HL-60 (cell line): ENCODE data around the gene ASB13.

ENCODE experiments used
- CTCF ChIP-seq: IDR thresholded peaks from one replicate; pipeline ENCODE4 v1.5.1; 2011; ENCODE audit warnings: low read length, control low read depth, inconsistent platforms; ENCODE audit not compliant: insufficient read depth
- POLR2AphosphoS5 ChIP-seq: IDR thresholded peaks from 2 replicates; pipeline ENCODE4 v1.6.1; 2012; ENCODE audit warnings: low read depth
- TF ChIP-seq, protein P1 (sequence below): IDR thresholded peaks from 2 replicates; pipeline ENCODE4 v1.6.1; 2012; ENCODE audit warnings: low read depth; ENCODE audit not compliant: insufficient replicate concordance

- TF ChIP-seq CTCF (no peak), POLR2AphosphoS5 (no peak)
- TF ChIP-seq, protein P1, sequence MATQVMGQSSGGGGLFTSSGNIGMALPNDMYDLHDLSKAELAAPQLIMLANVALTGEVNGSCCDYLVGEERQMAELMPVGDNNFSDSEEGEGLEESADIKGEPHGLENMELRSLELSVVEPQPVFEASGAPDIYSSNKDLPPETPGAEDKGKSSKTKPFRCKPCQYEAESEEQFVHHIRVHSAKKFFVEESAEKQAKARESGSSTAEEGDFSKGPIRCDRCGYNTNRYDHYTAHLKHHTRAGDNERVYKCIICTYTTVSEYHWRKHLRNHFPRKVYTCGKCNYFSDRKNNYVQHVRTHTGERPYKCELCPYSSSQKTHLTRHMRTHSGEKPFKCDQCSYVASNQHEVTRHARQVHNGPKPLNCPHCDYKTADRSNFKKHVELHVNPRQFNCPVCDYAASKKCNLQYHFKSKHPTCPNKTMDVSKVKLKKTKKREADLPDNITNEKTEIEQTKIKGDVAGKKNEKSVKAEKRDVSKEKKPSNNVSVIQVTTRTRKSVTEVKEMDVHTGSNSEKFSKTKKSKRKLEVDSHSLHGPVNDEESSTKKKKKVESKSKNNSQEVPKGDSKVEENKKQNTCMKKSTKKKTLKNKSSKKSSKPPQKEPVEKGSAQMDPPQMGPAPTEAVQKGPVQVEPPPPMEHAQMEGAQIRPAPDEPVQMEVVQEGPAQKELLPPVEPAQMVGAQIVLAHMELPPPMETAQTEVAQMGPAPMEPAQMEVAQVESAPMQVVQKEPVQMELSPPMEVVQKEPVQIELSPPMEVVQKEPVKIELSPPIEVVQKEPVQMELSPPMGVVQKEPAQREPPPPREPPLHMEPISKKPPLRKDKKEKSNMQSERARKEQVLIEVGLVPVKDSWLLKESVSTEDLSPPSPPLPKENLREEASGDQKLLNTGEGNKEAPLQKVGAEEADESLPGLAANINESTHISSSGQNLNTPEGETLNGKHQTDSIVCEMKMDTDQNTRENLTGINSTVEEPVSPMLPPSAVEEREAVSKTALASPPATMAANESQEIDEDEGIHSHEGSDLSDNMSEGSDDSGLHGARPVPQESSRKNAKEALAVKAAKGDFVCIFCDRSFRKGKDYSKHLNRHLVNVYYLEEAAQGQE: no peak
Observed at GRCh38 chr10:5624701-5625100, 41.7 kb downstream of the ASB13 start.
